Omental fat pad (tissue), 4 donors: ENCODE measurements around the gene FYTTD1. TPM values are rescaled to one million over a fixed set of nuclear protein-coding genes. Genes with fewer than 3 reads are reported as not detected.
"Not testable (repeated sequence)": the region's sequence is repeated elsewhere in the genome, so short reads cannot be mapped to it uniquely, and the experiment has no call there.

Experiments
- ATAC-seq: fragments of 150-250 bp; one replicate; pipeline ENCODE4 v1.9.1; 2016; ENCODE audit warnings: mild to moderate bottlenecking, moderate library complexity; ENCODE audit not compliant: low FRiP score
- DNase-seq: peaks from one replicate; pipeline ENCODE4 v3.0.0-alpha.2; 2019; ENCODE audit warnings: low spot score
- total RNA-seq, 4 donors: library from RNA; depleted of rRNA; stranded (reverse); fragments of >200 nt; gene quantifications; one replicate each; pipeline ENCODE4 v1.1.0, GENCODE V29; 2016
- TF ChIP-seq, protein P1 (sequence below), 3 donors: fragments of 450-650 bp; IDR thresholded peaks; one replicate each; pipeline ENCODE4 v1.5.1; 2016 to 2017; ENCODE audit warnings: antibody characterized with exemption in 3 of 3, mild to moderate bottlenecking in 3 of 3, moderate library complexity in 2 of 3

FYTTD1 gene, protein sequence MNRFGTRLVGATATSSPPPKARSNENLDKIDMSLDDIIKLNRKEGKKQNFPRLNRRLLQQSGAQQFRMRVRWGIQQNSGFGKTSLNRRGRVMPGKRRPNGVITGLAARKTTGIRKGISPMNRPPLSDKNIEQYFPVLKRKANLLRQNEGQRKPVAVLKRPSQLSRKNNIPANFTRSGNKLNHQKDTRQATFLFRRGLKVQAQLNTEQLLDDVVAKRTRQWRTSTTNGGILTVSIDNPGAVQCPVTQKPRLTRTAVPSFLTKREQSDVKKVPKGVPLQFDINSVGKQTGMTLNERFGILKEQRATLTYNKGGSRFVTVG
- 10 to 100 TPM; 44.3 to 62.1 (median 50.8) TPM for total RNA-seq

- DNase-seq, result peak; percentile 62
- TF ChIP-seq, protein P1, sequence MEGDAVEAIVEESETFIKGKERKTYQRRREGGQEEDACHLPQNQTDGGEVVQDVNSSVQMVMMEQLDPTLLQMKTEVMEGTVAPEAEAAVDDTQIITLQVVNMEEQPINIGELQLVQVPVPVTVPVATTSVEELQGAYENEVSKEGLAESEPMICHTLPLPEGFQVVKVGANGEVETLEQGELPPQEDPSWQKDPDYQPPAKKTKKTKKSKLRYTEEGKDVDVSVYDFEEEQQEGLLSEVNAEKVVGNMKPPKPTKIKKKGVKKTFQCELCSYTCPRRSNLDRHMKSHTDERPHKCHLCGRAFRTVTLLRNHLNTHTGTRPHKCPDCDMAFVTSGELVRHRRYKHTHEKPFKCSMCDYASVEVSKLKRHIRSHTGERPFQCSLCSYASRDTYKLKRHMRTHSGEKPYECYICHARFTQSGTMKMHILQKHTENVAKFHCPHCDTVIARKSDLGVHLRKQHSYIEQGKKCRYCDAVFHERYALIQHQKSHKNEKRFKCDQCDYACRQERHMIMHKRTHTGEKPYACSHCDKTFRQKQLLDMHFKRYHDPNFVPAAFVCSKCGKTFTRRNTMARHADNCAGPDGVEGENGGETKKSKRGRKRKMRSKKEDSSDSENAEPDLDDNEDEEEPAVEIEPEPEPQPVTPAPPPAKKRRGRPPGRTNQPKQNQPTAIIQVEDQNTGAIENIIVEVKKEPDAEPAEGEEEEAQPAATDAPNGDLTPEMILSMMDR (IDR thresholded peaks at IDR 0.05), result peak in 1 of 3 donors; percentile 6
- peak; percentile 92 for ATAC-seq
Measured at GRCh38 chr3:197749601-197750395, at the start of gene FYTTD1. FYTTD1 (plus strand) TSS chr3:197749883; CDS start chr3:197749972, 89 bp downstream.

GRCh38 chr3:197700095-197700494 lies 49.6 kb upstream of the FYTTD1 start:
- ATAC-seq (no peak), DNase-seq (no peak)
- TF ChIP-seq, protein P1 (IDR thresholded peaks at IDR 0.05), result no peak

DNA sequence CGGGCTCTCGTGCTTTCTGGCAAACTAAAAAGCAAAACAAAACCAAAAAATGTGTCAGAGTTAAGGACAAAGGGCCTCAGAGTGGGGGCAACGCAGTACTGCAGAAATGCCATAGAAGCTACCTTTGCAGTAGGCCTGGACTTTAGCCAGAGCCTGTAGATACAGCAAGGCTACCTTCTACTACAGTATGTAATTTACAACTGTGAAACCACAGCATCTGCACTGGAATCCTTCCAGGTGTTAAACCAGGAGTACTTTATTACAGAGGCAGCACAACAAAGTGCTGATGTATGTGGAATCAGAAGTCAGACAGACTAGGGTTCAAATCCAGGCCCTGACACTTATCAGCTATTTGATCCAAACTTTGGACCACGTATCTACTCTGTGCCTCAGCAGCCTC lies 47.8 kb upstream of the FYTTD1 start:
- no peak for ATAC-seq
- TF ChIP-seq, protein P1 (IDR thresholded peaks at IDR 0.05), result no peak

DNA sequence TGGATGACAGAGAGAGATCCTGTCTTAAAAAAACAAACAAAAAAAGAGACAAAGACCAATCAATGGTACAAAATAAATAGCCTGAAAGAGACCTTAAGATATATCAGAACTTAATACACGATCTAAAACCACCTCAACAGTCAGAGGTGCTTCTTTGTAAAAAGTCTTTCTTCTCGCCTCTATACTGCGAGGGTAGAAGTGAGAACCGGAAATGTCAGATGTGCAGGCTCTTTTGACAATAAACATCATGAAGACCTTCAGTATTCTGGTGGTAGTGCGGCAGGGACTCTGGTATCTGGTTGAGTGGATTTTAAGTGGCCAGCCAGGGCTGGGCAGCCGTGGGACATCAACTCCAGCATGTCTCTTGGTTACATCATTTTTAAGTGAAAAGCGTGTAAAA lies 43.0 kb upstream of the FYTTD1 start:
- TF ChIP-seq, protein P1 (IDR thresholded peaks at IDR 0.05), result no peak
- DNase-seq, result no peak
- ATAC-seq, result no peak

More for the DNA sequence above, 47.8 kb upstream of the FYTTD1 start:
- no peak for DNase-seq

GRCh38 chr3:197709135-197709534 lies 40.5 kb upstream of the FYTTD1 start:
- TF ChIP-seq, protein P1 (IDR thresholded peaks at IDR 0.05), result no peak
- DNase-seq (no peak), ATAC-seq (no peak)

DNA sequence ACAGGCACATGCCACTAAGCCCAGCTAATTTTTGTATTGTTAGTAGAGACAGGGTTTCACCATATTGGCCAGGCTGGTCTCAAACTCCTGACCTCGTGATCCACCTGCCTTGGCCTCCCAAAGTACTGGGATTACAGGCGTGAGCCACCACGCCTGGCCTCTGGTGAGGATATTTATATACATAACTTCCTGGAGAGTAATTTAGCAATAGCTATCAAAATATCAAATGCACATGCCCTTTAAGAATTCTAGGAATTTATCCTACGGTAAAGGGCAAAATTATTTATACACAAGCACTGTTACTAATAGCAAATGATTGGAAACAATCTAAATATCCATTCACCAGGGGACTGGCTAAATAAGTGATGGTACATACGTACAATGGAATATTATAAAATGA lies 38.7 kb upstream of the FYTTD1 start:
- not testable (repeated sequence) for DNase-seq, ATAC-seq

DNA sequence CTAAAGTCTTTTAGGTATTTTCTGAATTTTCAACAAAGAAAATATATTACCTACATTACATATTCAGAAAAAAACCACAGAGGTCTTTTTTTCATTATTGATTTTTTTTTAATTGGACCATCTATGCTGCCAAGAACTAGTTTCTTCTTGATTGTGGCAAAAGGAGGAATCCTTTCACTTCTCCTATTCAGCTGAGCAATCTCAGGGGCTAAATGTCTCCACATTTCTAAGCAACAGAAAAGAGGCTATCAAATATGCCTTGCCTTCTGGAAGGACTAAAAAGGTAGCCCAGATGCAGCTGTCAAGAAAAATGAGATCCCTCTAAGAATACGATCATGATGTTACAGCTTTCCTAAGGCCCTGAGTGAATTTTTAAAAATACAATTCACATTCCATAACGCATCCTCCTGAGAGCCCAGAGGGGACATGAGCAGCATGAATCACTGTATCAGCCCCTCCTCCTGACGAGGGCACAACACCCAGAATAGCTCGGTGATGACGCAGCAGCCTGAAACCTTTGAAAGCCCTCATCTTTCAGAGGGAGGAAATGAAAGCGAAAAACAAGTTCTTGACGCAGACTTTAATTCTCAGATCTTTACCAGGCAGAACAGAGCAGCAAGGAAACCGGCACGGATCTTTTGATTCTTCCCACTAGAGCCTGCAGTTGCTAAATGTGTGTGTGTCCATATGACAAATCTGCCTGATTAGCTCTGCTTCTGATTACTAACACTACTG lies 37.5 kb upstream of the FYTTD1 start:
- DNase-seq (peak; percentile 60), ATAC-seq (peak; percentile 99)
- TF ChIP-seq, protein P1 (IDR thresholded peaks at IDR 0.05), result no peak
